A549 (cell line): ENCODE results near the gene TBC1D8. TPM values are rescaled to one million over a fixed set of nuclear protein-coding genes. Genes with fewer than 3 reads are reported as not detected.

Experiments
- ATAC-seq, 2 experiments: fragments of 200-7000 bp in 1 of 2; fragments of >200 bp in 1 of 2; cut with Nextera tagmentation in 1 of 2; cut with Tn5 transposase in 1 of 2; 3 replicates each; pipeline versions ENCODE4 v1.8.0 to v1.9.1; 2018 to 2020; ENCODE audit warnings: mild to moderate bottlenecking in 1 of 2, moderate library complexity in 1 of 2
- CTCF ChIA-PET: fragments of 300-600 bp; sonication (Branson Sonifier 250); formaldehyde crosslinking; extraction: SDS; loops from one replicate; lab custom pipeline; 2021; ENCODE audit warnings: antibody characterized with exemption, inconsistent platforms; lab: Yijun Ruan, JAX
- POLR2A ChIA-PET: fragments of 350-600 bp; formaldehyde crosslinking; extraction: SDS; loops from one replicate; lab custom pipeline; 2021; ENCODE audit warnings: antibody characterized with exemption, inconsistent platforms; lab: Yijun Ruan, JAX
- DNase-seq, 2 experiments: peaks; one replicate each; pipeline versions ENCODE4 v3.0.0 to v3.0.0-alpha.2; 2011 to 2016; ENCODE audit warnings: low read depth in 1 of 2, low spot score in 1 of 2
- FAIRE-seq: peaks from 2 replicates; lab custom pipeline; 2011; peaks lifted over from hg19 to GRCh38; lab: Jason Lieb, UNC
- H3K27ac ChIP-seq, 2 experiments: fragments of >200 bp; sonication (Bioruptor Twin); formaldehyde crosslinking; 3 replicates each; pipeline ENCODE4 v1.5.1; 2016 to 2017
- H3K4me1 ChIP-seq: fragments of >200 bp; sonication (Bioruptor Twin); formaldehyde crosslinking; 3 replicates; pipeline ENCODE4 v1.6.1; 2016
- H3K4me2 ChIP-seq: fragments of >200 bp; sonication (Bioruptor Twin); formaldehyde crosslinking; 3 replicates; pipeline ENCODE4 v1.6.1; 2016
- H3K4me3 ChIP-seq: fragments of >200 bp; sonication (Bioruptor Twin); formaldehyde crosslinking; 3 replicates; pipeline ENCODE4 v1.5.1; 2016
- H3K9me3 ChIP-seq: fragments of >200 bp; sonication (Bioruptor Twin); formaldehyde crosslinking; 3 replicates; pipeline ENCODE4 v1.6.1; 2016
- CBX2 ChIP-seq: fragments of 200-600 bp; sonication (generic); IDR thresholded peaks from 2 replicates; pipeline ENCODE4 v1.6.1; 2016; ENCODE audit warnings: low read depth, mild to moderate bottlenecking, borderline replicate concordance
- CHD4 ChIP-seq: fragments of 200-600 bp; sonication (generic); IDR thresholded peaks from 2 replicates; pipeline ENCODE4 v1.6.1; 2016; ENCODE audit warnings: antibody characterized with exemption, mild to moderate bottlenecking, borderline replicate concordance
- EHMT2 ChIP-seq: fragments of 200-600 bp; sonication (generic); IDR thresholded peaks from 2 replicates; pipeline ENCODE4 v1.6.1; 2016; ENCODE audit warnings: antibody characterized with exemption, low read depth, mild to moderate bottlenecking, moderate library complexity
- ELK1 ChIP-seq: fragments of 150-350 bp; IDR thresholded peaks from 2 replicates; pipeline ENCODE4 v1.6.1; 2014; ENCODE audit warnings: low read depth, mild to moderate bottlenecking, low read length
- FOSB ChIP-seq: fragments of 250-450 bp; sonication (Bioruptor Pico); IDR thresholded peaks from 2 replicates; pipeline ENCODE4 v1.5.0; 2020; ENCODE audit warnings: mild to moderate bottlenecking, moderate library complexity
- HMGXB4 ChIP-seq: fragments of 250-450 bp; sonication (Bioruptor Pico); IDR thresholded peaks from 2 replicates; pipeline ENCODE4 v1.5.0; 2021; ENCODE audit warnings: mild to moderate bottlenecking, moderate library complexity, borderline replicate concordance
- JUNB ChIP-seq: fragments of >200 bp; sonication (Bioruptor Twin); formaldehyde crosslinking; IDR thresholded peaks from 2 replicates; pipeline ENCODE4 v1.6.1; 2016
- MAFK ChIP-seq: fragments of 450-650 bp; IDR thresholded peaks from 2 replicates; pipeline ENCODE4 v1.6.1; 2014; ENCODE audit not compliant: partially characterized antibody
- NFE2L2 ChIP-seq: fragments of 150-350 bp; conservative IDR thresholded peaks from 2 replicates; pipeline ENCODE4 v1.6.1; 2014; ENCODE audit warnings: low read length
- NR3C1 ChIP-seq: fragments of >200 bp; sonication (Bioruptor Twin); formaldehyde crosslinking; IDR thresholded peaks from 3 replicates; pipeline ENCODE4 v1.6.1; 2017
- PHF8 ChIP-seq: fragments of 200-600 bp; sonication (generic); IDR thresholded peaks from 2 replicates; pipeline ENCODE4 v1.6.1; 2016; ENCODE audit warnings: low read depth, mild to moderate bottlenecking, antibody characterized with exemption, moderate library complexity, borderline replicate concordance
- POLR2A ChIP-seq: IDR thresholded peaks from 2 replicates; pipeline ENCODE4 v1.6.1; 2012; ENCODE audit warnings: mild to moderate bottlenecking, low read length
- POLR2AphosphoS2 ChIP-seq: conservative IDR thresholded peaks from 2 replicates; pipeline ENCODE4 v1.6.1; 2012; ENCODE audit warnings: low read length, improper control_type of control experiment, inconsistent platforms
- RAD21 ChIP-seq, 2 experiments: fragments of >200 bp in 1 of 2; sonication (Bioruptor Twin) in 1 of 2; formaldehyde crosslinking in 1 of 2; IDR thresholded peaks in 1 of 2; conservative IDR thresholded peaks in 1 of 2; 2 replicates in 1 of 2; 3 replicates in 1 of 2; pipeline ENCODE4 v1.6.1; 2012 to 2018; ENCODE audit warnings: inconsistent platforms in 1 of 2
- RARB ChIP-seq: fragments of 250-450 bp; sonication (Bioruptor Pico); IDR thresholded peaks from 2 replicates; pipeline ENCODE4 v1.8.0; 2021; ENCODE audit warnings: mild to moderate bottlenecking, moderate library complexity
- RCOR1 ChIP-seq: fragments of 150-350 bp; IDR thresholded peaks from 2 replicates; pipeline ENCODE4 v1.6.1; 2014; ENCODE audit warnings: antibody characterized with exemption, low read length, low read depth
- REST ChIP-seq: fragments of 200-600 bp; sonication (generic); IDR thresholded peaks from 2 replicates; pipeline ENCODE4 v1.6.1; 2016; ENCODE audit warnings: antibody characterized with exemption, mild to moderate bottlenecking, moderate library complexity
- RNF2 ChIP-seq: fragments of 200-600 bp; sonication (generic); IDR thresholded peaks from 2 replicates; pipeline ENCODE4 v1.6.1; 2016; ENCODE audit warnings: low read depth, mild to moderate bottlenecking, antibody characterized with exemption, moderate library complexity, borderline replicate concordance
- TFCP2L1 ChIP-seq: fragments of 250-450 bp; sonication (Bioruptor Pico); IDR thresholded peaks from 2 replicates; pipeline ENCODE4 v1.5.0; 2021; ENCODE audit warnings: mild to moderate bottlenecking
- TP53 ChIP-seq: fragments of 250-450 bp; sonication (Bioruptor Pico); IDR thresholded peaks from 2 replicates; pipeline ENCODE4 v1.5.0; 2021; ENCODE audit warnings: mild to moderate bottlenecking, moderate library complexity
- ZC3H11A ChIP-seq: fragments of 450-650 bp; IDR thresholded peaks from 2 replicates; pipeline ENCODE4 v1.6.1; 2014; ENCODE audit warnings: antibody characterized with exemption, mild to moderate bottlenecking
- ZFP36 ChIP-seq: fragments of 450-650 bp; IDR thresholded peaks from 2 replicates; pipeline ENCODE4 v1.6.1; 2014; ENCODE audit warnings: borderline replicate concordance; ENCODE audit not compliant: partially characterized antibody
- WGBS: methylation state at CpG from one replicate; pipeline ENCODE4 v1.1.6; 2017; ENCODE audit errors: missing lambda C conversion rate; 5-methylcytosine and 5-hydroxymethylcytosine counted together
- polyA plus RNA-seq, 4 experiments: library from polyadenylated mRNA; depleted of rRNA in 3 of 4; stranded (reverse); fragments of >200 nt; fragmentation: RNase III in 1 of 4; extraction: RNeasy Plus Mini Kit Qiagen cat#74134 plus additional on column Dnase treatment in 1 of 4; gene quantifications; 2 replicates in 3 of 4; 3 replicates in 1 of 4; pipeline ENCODE4 v1.2.3, GENCODE V29; 2011 to 2017

Gene TBC1D8
- polyA plus RNA-seq, 2 of the 4 experiments (the other 2 are of a cell fraction): 35.3 to 107 TPM

- Histone ChIP-seq H3K9me3 (no peaks in the 10 kb centered on the region), H3K27ac (no peak overlapping the region), H3K4me1 (peaks cover 3% of the 10 kb centered on the region; the same call in 1 of the 3 replicates), H3K4me2 (no peak overlapping the region), H3K4me3 (no peak overlapping the region)
- POLR2A ChIA-PET: no interaction called here
- TF ChIP-seq RAD21 (conservative IDR thresholded peaks at IDR 0.05 in 1 of 2, IDR thresholded peaks at IDR 0.05 in 1 of 2): peak in 1 of 2 experiments; percentile 28; a peak in 1 of 5 replicates
- no peak for TF ChIP-seq MAFK
- no peak for FAIRE-seq
- peak; percentile 19 to 27; a peak in 2 of 6 replicates for ATAC-seq
- CTCF ChIA-PET: interaction anchor here (0.8 to 4.9 kb wide), 9 partner anchors 16 to 196 kb away, joined by 3 to 41 read pairs (median 4); partner anchors contain the start of gene TBC1D8
- 86% methylated on average over 10 of the region's 10 CpGs for WGBS
- DNase-seq: no peak
These were observed 120.2 kb downstream of the TBC1D8 start for GRCh38 chr2:101030866-101031554.

GRCh38 chr2:101027852-101028251 lies 123.3 kb downstream of the TBC1D8 start:
- no peak overlapping the region for H3K4me2 ChIP-seq
- no peak for DNase-seq
- no peaks in the 10 kb centered on the region for H3K9me3 ChIP-seq
- ChIA-PET POLR2A (interaction anchor here (1.2 kb wide), 1 partner anchor 9 kb away, joined by 3 read pairs; no protein-coding TSS in a partner anchor), CTCF (interaction anchor here (1.1 to 3.9 kb wide), 5 partner anchors 9 to 125 kb away, joined by 3 to 21 read pairs (median 4); no protein-coding TSS in a partner anchor)
- FAIRE-seq: no peak
- WGBS: 95% methylated on average over 8 of the region's 8 CpGs
- no peak overlapping the region for H3K27ac ChIP-seq
- H3K4me3 ChIP-seq: no peak overlapping the region
- ATAC-seq: no peak
- TF ChIP-seq NR3C1: no peak
- TF ChIP-seq POLR2A: no peak
- TF ChIP-seq NFE2L2: no peak
- no peak for TF ChIP-seq POLR2AphosphoS2
- no peak for TF ChIP-seq JUNB
- no peak for TF ChIP-seq CHD4
- TF ChIP-seq PHF8: no peak
- TF ChIP-seq TFCP2L1 (CRISPR knock-in tag): no peak
- TF ChIP-seq CBX2: no peak
- no peak for TF ChIP-seq TP53 (CRISPR knock-in tag)
- TF ChIP-seq EHMT2: no peak
- no peak for TF ChIP-seq RCOR1
- no peak for TF ChIP-seq RNF2
- TF ChIP-seq ELK1: no peak
- no peak for TF ChIP-seq ZFP36
- no peak for TF ChIP-seq ZC3H11A
- TF ChIP-seq, all 56 proteins: peak for 0
- peaks cover 3% of the 10 kb centered on the region; the same call in 1 of the 3 replicates for H3K4me1 ChIP-seq

- ChIA-PET CTCF (interaction anchor here (0.9 to 3.9 kb wide), 7 partner anchors 10 to 178 kb away, joined by 3 to 21 read pairs (median 4); no protein-coding TSS in a partner anchor), POLR2A (interaction anchor here (1.2 kb wide), 1 partner anchor 10 kb away, joined by 3 read pairs; no protein-coding TSS in a partner anchor)
- TF ChIP-seq PHF8 (no peak), HMGXB4 (CRISPR knock-in tag) (no peak), EHMT2 (no peak), FOSB (no peak), RARB (CRISPR knock-in tag) (no peak), ELK1 (no peak), NFE2L2 (no peak), REST (no peak)
These were observed 124.2 kb downstream of the TBC1D8 start for GRCh38 chr2:101026923-101027469.

More at GRCh38 chr2:101026923-101027469, 124.2 kb downstream of the TBC1D8 start:
- 0 out of 6 replicates have a peak overlapping the region, but pooled peaks of 1 of the 2 experiments have one; percentile 23 for H3K27ac ChIP-seq
- H3K4me2 ChIP-seq: no peak overlapping the region
- no peaks in the 10 kb centered on the region for H3K9me3 ChIP-seq
- DNase-seq: no peak
- peaks cover 3% of the 10 kb centered on the region; the same call in 1 of the 3 replicates for H3K4me1 ChIP-seq
- ATAC-seq: peak; percentile 21 to 33; a peak in 3 of 6 replicates
- FAIRE-seq: no peak
- WGBS: 90% methylated on average over 12 of the region's 15 CpGs
- no peak overlapping the region for H3K4me3 ChIP-seq
